ENCODE data around the gene RANBP10. TPM values are rescaled to one million over a fixed set of nuclear protein-coding genes. Genes with fewer than 3 reads are reported as not detected.

Gene RANBP10
- total and polyA plus RNA-seq, 2 donors (not counting 3 experiments of a cell fraction or from before 2014, with no cell fraction given) = 25.6 to 28.8 TPM

DNA sequence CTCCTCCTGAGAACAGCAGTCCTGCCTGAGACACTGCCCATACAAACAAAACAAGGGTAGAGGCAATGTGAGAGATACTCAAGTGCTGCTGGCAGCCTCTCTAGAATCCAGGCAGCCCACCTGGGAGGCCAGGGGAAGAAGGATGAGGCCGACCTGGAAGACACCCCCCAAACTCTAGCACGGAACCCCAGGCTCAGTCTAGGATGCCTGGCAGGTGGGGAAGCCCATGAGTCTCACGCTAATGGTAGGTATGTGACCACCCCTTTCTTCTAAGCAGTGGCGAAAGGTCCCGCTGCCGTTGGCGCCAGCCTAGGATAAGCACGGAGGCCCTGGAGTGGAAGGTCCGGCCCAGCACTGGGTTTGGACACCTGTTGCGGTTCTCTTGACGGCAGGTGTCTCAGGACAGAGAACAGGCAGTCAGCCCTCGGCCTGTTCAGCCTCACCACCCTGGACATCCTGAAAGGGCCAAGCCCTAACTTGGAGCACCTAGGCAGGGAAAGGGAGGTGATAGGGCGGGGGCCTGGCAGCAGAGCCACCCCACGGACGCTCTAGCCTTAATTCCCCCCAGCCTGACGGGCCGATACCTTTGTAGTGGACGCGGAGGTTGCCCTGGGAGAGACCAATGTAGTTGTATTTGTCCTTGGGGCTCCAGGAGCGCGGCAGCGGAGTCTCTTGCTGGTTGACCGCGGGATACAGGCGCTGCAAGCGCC, 487 bp downstream of the RANBP10 start:
- peak overlapping the region; percentile 71 to 90 (median 81) for H3K4me3 ChIP-seq (replicated peaks in 1 of 3; ENCODE audit: insufficient read depth in 1 of 3, low read depth in 1 of 3, low read length in 3 of 3)
- CTCF ChIA-PET = interaction anchor here (0.8 to 3.1 kb wide), 15 partner anchors 8 to 325 kb away, joined by 3 to 48 read pairs (median 4); partner anchors contain the start of genes ATP6V0D1 and GFOD2
- peak overlapping the region; percentile 49 for H3K27ac ChIP-seq (ENCODE audit: insufficient read depth, low read depth, low read length)
- DNase-seq (ENCODE audit: low read depth, low spot score) (no peak), FAIRE-seq (peak; percentile 50)
- H3K4me1 ChIP-seq (ENCODE audit: control insufficient read depth, extremely low read depth, insufficient read depth, low read length) = peaks cover 11% of the 10 kb centered on the region
- H2AFZ ChIP-seq (ENCODE audit: low read depth, low read length) = peak overlapping the region; percentile 64
- BruUV-seq (replicated peaks) = TSS peak; percentile 25
- no peaks in the 10 kb centered on the region for H3K9me3 ChIP-seq (replicated peaks; ENCODE audit: control insufficient read depth, insufficient read depth, low read length)
- peaks cover 37% of the 10 kb centered on the region for H3K79me2 ChIP-seq (ENCODE audit: control insufficient read depth, insufficient read depth, low read length)
- intact Hi-C loops (cut with micrococcal nuclease) = loop anchor here (1.0 to 10.0 kb wide), 4 partner anchors 35 to 281 kb away; partner anchors contain the start of genes GFOD2 and RIPOR1
- POLR2A ChIA-PET = interaction anchor here (0.6 to 2.7 kb wide), 8 partner anchors 11 to 234 kb away, joined by 3 to 7 read pairs (median 4); partner anchors contain the start of gene GFOD2
- peak overlapping the region; percentile 89 for H3K9ac ChIP-seq (replicated peaks; ENCODE audit: extremely low read depth, insufficient read depth, low read length)
- H3K9me1 ChIP-seq (replicated peaks; ENCODE audit: control insufficient read depth, extremely low read depth, insufficient read depth, low read length) = no peaks in the 10 kb centered on the region
- TF ChIP-seq POLR2AphosphoS5 (IDR thresholded peaks at IDR 0.05; ENCODE audit: insufficient read depth, low read depth, low read length) (no peak), MYC (IDR thresholded peaks at IDR 0.05; ENCODE audit: low read depth, low read length) (no peak), FOS (IDR thresholded peaks at IDR 0.05; ENCODE audit: borderline replicate concordance, insufficient read depth, low read length) (no peak), EZH2 (IDR thresholded peaks at IDR 0.05; ENCODE audit: borderline replicate concordance, low read depth, low read length, severe bottlenecking) (no peak), CTCF (IDR thresholded peaks at IDR 0.05; ENCODE audit: extremely low read depth in 1 of 2, insufficient read depth in 1 of 2, low read depth in 1 of 2, low read length in 2 of 2) (no peak), JUN (IDR thresholded peaks at IDR 0.05; ENCODE audit: borderline replicate concordance, insufficient read depth, insufficient read length, low read depth) (no peak), GATA2 (IDR thresholded peaks at IDR 0.05; ENCODE audit: insufficient read depth, insufficient read length, low read depth, low read length) (no peak), POLR2A (IDR thresholded peaks at IDR 0.05; ENCODE audit: low read depth, low read length) (no peak), MAX (IDR thresholded peaks at IDR 0.05; ENCODE audit: insufficient read depth, insufficient read length) (no peak)
- peaks cover 0 to 9% of the 10 kb centered on the region in 2 experiments for H3K36me3 ChIP-seq (ENCODE audit: control insufficient read depth in 2 of 2, extremely low read depth in 1 of 2, insufficient read depth in 2 of 2, low read length in 2 of 2)
- H4K20me1 ChIP-seq (replicated peaks; ENCODE audit: control insufficient read depth, extremely low read depth, insufficient read depth, low read length) = no peaks in the 10 kb centered on the region
- dilution Hi-C loops (cut with MboI; ENCODE audit: extremely low pct_ligation_motif_present, low sequenced_read_pairs) = no loop called here
- no peaks in the 10 kb centered on the region for H3K27me3 ChIP-seq (ENCODE audit: control insufficient read depth in 2 of 2, insufficient read depth in 2 of 2, low read length in 2 of 2)
- H3K4me2 ChIP-seq (ENCODE audit: insufficient read depth, low read length) = peak overlapping the region; percentile 66

All from endothelial cell of umbilical vein (primary cell).